HL-60 (cell line): Measurements from ENCODE around the gene TK2.

ENCODE experiments used
- POLR2AphosphoS5 ChIP-seq: IDR thresholded peaks from 2 replicates; pipeline ENCODE4 v1.6.1; 2012; ENCODE audit warnings: low read depth
- TF ChIP-seq, protein P1 (sequence below): IDR thresholded peaks from one replicate; pipeline ENCODE4 v1.5.1; 2011; ENCODE audit warnings: low read length, control low read depth, inconsistent platforms; ENCODE audit not compliant: insufficient read depth

DNA sequence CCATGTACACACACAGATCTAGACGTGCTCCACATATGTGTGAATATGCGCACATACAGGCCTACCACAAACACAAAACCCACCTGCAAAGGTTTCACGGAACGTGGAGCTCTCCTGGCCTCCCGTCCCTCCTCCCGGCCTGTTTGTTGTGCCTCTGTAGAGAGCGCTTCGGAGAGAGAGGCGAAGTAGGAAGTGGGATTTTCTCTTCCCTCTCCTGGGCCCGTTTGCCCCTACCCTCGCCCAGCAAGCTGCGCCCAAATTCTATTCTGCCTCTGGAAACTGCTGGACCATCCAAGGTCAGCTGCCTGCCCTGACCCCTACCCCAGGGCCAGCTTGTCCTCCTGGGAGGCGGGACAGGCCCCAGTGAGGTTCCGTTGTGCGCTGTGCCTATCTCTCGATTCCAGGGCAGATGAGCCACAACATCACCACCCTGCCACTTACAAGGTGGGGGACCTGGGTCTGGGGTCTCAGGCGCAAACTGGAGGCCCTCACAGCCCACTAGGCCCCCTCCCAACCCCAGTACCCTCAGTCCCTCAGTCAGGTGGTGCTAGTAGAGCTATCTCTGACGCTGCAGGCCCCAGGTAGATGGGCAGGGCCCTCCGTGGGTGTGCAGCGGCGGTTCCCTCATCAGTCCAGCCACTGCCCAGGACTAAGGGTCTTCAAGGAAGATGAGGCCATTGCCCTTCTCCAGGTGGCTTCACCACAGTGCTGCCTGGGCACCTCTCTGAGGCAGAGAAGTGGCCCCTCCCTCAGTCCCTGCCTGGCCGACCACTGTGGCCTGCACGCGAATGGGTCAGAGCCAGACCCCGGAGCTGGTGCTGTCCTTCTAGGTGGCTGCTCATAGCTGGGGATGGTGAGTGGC, 68.6 kb downstream of the TK2 start:
- TF ChIP-seq, protein P1, sequence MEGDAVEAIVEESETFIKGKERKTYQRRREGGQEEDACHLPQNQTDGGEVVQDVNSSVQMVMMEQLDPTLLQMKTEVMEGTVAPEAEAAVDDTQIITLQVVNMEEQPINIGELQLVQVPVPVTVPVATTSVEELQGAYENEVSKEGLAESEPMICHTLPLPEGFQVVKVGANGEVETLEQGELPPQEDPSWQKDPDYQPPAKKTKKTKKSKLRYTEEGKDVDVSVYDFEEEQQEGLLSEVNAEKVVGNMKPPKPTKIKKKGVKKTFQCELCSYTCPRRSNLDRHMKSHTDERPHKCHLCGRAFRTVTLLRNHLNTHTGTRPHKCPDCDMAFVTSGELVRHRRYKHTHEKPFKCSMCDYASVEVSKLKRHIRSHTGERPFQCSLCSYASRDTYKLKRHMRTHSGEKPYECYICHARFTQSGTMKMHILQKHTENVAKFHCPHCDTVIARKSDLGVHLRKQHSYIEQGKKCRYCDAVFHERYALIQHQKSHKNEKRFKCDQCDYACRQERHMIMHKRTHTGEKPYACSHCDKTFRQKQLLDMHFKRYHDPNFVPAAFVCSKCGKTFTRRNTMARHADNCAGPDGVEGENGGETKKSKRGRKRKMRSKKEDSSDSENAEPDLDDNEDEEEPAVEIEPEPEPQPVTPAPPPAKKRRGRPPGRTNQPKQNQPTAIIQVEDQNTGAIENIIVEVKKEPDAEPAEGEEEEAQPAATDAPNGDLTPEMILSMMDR, result no peak
- no peak for TF ChIP-seq POLR2AphosphoS5
